ENCODE results near the gene OPN1SW.

The OPN1SW gene

DNA sequence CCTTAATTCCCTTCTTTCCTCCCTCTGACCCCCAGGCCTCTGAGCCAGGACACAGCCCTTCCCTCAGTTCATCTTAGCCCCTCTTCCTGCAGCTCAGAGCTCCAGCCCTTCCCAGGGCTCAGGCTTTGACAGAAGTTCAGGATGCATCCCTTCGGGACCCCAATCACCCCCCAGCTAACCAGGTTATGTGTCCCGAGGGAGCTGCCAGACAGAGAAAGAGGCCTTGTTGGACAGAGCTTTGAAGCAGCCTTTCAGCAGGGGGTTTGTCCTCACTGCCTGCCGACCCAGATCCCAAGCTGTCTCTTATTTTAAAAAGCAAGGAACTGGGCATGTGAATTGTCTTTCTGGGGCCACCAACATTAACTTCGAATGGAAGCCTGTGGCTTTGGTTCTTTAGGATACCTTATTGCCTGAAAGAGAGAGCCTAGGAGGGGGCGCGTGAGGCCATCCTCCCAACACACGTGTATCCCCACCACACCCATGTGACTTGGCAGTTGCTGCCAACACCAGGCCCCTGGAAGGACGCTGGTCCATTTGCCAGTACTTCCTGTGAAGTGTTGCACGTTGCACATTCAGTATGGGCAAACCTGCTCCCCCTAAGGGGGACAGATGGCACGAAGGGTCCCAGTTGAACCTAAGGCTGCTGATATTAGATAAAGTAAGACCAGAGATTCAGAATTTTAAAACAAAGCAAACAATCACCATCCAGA, 17.0 kb upstream of the OPN1SW start:
- no peak for DNase-seq

DNA sequence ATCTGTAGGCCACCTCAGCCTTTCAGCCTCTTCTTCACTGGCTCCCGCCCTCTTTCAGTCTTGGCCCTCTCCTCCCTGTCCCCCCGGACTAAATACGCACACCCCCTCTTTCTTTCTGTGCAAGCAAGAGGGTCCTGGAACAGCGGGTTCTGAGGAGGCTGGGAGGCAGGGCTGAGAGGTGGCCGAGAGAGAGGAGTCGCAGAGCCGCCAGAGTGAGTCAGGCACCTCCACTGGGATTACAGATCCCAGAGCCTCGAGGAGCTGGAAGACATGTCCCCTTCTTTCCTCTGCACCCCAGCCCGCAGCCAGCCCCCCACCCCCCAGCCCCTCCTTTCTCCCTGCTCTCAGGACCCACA, 16.4 kb upstream of the OPN1SW start:
- DNase-seq, result no peak

DNA sequence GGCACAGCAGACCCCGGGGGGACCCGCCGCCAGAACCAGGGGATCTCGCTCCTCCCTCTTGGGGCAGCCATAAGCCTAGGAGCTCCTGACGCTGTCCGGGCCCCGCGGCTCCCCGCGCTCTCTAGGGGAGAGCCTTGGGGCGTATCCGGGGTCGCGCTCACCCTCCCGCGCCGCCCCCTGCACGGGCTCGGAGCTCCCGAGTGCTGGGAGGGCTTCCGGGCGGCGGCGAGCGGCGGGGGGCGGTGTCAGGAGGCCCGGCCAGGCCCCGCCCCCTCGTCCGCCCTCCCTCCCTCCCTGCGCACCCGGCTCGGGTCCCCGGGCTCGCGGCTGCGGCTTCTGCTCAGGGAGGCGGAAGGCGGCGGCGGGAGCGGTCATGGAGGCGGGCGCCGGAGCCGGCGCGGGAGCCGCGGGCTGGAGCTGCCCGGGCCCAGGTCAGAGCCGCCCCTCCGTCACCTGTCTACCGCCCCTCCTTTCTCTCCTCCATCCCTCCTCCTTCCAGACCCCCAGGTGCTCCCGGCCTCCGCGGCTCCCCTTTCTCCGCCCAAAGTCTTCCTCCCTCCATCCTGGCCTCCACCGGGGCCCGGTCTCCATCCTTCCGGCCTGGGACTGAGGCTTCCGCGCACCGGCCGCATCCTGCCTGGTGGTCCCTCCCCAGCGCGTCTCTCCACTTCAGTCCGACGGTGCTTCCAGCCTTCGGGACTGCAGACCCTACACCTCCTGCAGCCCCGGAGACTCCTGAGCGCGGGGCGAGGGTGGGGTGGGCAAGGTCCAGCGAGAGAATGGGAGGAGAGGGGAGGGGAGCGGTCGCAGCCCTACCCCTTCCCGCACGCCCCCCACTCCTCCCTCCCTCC, 15.8 kb upstream of the OPN1SW start, which contains the start of gene CCDC136:
TSS of gene CCDC136 (plus strand) at position 848 of the 851 bp plus-strand sequence. CDS start 444 bp downstream, outside the sequence.
- DNase-seq, result peak; percentile 38

DNA sequence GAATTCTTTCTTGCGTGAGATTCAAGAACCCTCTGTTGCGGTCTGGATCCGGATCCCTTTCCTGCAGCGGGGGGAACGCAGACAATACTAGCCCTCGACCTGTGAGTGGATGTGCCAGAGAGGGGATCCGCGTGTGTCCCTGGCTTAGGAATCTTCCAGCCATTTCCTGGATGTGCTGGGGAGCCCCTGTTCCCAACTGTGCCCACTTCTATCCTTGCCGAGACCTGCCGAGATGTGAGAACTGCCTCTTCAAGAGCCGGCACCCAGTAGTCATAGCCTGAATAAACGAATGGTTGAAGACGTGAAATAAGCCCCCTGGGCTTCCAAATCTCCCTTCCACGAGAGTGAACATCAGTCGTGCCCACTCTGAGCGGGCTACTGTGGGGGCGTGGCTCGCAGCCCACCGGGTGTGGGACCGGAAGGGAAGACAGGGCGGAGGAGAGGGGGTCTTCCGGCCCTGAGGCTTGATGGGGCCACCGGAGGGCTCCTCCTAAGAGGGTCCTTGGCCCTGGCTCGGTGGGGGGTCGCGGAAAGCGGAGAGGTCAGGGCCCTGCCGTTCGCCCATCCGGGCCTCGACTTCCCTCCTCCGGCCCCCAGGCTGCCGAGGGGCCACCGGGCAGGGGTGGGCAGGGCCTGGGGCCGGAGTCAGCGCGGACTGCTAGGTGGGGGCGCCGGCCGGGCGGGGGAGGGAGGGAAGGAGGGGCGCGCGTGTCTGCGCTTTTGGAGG, 14.9 kb upstream of the OPN1SW start:
- no peak for DNase-seq

DNA sequence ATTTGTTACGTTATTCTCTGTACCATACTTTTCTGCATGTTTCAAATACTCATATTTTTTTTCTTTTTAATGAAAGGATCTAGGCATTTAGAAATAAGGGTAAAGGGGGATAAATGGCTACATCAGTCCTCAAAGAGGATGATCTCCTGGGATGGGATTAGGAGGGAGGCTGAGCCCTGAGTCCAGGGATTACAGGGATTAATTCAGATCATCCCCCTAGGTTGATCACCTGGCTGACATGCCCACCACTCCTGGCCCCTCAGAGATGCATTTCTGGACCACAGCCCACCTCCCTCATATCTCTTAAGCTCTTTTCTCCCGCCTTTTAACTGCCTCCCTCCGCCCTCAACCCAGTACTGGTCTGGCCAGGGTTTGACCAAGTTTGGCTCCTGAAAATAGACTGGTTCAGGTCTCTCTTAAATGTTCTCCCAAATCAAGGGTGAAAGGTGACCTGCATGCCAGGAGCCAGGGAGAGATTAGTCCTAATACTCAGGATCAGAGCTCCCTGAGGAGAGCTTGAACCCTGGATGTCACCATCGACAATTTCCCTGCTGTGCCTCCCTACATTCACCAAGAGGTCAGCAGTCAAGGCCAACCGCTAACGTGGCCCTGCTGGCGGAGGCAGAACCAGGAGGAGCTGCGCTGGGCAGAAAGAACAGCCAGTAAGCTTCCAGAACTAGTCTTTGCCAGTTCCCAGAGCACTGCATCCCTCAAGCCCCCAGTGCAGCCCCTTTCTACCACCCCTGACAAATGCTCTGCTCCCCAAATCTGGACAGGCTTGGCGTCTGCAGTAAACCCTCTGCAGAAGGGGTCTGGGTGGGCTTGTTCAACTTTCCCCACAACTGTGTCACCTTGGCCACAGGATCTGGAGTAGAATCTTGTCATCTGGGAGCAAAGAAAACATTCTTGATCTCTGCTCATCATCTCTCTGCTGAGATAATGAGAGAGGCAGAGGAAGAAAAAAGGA, 13.1 kb upstream of the OPN1SW start:
- DNase-seq, result no peak

DNA sequence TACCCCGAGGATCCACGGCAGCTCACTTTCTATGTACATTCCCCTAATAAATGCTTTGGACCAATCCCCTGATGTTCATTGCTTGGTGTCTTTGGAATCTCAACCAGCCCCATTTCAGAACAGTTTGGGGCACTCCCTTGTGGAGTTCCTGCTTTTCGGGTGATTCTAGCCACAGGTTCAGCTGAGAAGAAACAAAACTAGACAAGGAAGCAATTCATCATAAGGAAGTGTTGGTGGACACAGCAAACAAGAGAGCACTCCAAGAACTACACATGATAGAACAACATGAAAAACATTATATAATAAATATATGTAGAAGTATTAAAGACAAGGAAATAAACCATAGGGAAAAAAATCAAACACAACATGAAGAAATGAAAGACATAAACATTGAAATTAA, 10.1 kb upstream of the OPN1SW start:
- DNase-seq, result no peak

DNA sequence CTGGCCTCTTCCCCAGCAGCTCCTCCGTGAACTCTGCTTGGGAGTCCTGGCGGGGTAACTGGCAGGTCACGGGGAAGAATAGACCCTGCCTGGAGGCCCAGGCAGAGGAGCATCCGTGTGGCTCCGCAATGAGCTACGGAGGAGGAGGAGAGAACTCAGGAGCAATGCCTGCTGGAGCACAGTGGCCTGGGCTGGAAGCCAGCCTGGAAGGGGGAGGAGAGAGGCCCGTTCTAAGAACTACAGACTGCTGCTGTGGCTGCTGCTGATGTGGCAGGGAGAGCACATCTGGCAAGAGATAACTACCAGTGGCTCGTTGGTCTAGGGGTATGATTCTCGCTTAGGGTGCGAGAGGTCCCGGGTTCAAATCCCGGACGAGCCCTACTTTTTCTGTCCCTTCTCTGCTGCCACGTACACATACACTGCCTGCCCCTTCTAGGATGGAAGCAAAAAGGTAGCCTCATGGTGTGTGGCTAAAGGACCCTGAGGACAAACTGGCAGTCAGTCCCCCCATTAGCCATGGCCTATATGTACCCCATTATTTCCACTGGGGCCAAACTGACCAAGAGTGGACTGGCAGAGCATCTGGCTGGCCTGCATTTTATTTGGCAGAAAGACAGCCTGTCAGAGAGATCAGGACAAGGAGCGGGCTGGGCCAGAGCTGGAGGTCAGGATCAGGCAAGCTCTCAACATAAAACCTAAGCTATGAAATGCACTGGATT, 7.7 kb upstream of the OPN1SW start:
- no peak for DNase-seq

DNA sequence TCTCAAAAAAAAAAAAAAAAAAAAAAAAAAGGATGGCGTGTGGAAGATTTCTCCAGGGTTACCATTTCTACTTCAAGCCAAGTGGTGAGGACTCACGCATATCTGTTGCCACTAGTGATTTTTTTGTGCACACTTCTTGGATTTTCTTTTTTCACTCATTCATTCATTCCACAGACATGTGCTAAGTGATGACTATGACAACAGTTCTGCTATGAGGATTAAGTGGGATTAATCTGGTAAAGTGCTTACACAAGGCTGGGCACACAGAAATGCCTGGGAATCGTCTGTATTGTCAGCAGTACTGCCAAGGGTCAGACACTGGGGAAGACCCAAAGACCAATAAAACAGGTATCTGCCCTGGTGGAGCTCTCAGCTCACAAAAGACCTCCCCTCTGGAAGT, 6.3 kb upstream of the OPN1SW start:
- DNase-seq, result no peak

DNA sequence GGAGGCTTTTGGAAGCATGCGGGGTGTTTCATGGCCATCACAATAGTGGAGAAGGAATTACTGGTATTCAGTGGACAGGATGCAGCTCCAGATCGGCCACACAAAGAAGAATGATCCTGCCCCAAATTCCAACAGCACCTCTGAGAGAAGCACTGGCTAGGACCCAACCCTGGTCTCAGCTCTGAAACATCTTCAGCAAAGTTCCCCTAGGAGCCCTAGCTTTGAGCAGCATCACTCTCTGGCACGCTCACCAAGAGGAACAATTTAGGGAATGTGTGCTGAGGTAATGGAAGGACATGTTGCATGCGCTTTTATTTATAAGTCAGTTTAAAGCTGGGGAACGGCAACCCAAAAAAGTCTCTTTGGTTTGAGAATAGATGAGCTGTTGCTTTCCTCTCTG, 5.5 kb upstream of the OPN1SW start:
- DNase-seq, result no peak

DNA sequence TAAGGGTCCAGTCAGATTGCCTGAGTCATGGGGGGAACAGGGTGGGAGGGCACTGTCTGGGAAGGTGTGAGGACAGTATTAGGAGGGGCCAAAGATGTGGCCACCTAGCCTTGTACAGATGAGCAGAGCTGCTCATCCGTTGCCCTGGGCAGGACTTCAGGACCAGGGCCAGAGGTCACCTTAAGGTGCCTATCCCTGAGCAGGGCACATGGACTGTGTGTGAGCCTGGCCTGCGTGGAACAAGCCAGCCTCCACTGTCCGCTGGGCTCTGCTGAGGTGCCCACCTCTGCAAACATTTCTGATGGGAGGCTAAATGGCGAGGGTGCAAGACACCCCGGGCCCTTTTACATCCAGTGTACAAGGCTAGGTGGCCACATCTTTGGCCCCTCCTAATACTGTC, 3.4 kb upstream of the OPN1SW start:
- no peak for DNase-seq

DNA sequence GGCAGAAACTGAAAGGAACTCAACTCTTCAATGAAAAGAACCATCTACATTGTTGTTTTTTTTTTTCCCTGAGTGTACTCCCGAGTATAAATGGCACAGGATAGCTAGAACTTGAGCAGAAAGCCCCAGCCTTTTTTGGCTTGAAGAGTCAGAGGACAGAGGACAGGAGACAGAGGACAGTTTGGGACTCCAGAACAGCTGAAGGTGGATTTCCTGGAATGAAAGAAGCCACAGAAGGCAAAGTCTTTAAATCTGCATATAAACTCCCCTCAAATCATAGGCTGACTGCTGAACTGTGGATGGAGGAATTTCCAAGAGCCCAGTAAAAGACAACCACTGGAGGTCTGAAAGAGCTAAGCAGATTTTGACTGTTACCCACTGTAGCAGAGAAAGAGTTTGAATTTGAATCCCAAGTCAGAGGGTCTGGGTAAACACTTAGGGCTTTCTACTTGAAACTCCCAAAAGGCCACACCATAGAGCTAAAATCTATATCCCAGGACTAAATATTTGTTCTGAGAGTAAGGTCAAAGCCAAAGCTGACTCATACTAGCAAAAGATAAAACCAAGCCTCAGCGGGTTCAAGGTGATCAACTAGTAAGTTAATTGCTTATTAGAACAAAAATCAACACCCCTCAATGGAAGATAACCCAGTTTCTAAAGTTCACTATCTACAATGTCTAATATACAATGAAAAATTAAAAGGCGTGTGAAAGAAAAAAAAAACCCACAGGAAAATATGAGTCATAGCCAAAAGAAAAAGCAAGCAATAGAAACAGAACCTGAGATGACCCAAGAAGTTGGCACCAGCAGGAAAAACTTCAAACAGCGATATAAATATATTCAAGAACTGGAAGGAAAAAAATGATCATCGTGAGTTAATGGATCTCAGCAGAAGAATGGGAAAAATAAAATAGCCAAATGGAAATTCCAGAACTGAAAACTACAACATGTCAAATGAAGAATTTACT, 1.8 kb upstream of the OPN1SW start:
- no peak for DNase-seq

DNA sequence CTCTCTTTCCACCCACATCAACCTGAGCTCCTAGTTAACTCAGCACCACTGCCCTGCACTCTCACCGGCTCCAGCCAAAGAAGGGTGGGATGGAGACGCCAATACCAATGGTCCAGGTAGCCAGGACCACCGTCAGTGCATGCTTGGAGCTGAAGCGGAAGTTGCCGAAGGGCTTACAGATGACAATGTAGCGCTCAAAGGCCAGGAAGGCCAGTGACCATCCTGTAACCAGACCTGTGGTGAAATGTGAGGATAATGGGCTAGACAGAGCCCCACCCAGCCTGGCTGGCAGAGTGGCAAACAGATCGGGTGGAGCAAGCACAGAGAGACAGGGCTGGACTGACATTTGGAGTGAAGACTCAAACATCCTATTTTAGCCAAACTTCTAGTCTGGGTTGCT, 673 bp downstream of the OPN1SW start:
- no peak for DNase-seq

DNA sequence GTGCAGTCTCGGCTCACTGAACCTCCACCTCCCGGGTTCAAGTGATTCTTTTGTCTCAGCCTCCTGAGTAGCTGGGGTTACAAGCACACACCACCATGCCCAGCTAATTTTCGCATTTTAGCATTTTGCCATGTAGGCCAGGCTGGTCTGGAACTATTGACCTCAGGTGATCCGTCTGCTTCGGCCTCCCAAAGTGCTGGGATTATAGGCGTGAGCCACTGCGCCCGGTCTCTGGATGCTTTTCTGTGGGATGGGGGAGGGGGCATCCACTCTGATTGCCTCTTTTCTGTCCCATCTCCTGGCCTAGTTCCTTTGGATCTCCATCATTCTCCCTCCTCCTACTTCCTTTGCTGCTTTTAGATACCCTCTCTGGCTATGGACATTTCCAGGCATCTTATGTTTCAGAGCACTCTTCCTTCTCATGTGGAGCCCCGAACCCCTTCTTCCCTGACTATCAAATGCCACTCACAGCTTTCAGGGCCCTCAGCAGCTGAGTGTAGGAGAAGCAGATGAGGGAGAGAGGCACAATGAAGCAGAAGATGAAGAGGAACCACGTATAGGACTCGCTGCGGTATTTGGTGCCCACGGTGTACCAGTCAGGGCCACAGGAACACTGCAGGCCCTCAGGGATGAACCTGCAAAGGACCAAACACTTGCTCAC, 1.4 kb downstream of the OPN1SW start:
- DNase-seq, result no peak

DNA sequence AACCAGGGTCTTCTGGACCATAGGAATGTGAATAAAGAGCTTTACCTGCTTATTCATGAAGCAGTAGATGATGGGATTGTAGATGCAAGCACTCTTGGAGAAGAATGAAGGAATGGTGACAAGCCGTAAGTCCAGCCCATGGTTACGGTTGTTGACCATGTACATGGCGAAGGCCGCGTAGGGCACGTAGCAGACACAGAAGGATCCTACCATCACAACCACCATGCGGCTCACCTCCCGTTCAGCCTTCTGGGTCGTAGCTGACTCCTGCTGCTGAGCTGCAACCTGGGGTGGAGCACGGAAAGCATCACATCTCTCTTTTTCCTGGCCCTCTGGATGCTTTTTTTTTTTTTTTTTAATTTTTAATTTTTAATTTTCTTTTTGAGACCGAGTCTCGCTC, 2.0 kb downstream of the OPN1SW start:
- DNase-seq, result no peak

DNA sequence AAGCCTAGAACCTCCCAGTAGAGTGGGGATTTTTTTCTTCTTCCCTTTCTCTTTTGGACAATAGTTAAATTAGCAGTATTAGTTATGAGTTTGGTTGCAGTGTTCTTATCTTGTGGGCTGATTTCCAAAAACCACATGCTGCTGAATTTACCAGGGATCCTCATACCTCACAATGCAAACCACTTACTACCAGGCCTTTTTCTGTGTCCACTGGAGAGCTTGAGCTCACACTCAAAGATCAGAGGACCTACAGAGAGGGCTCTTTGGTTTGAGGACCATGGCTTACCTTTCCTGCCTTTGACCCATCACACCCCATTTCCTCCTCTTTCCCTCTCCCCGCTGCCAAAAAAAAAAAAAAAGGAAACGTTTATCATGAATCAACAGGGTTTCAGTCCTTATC, 5.4 kb downstream of the OPN1SW start:
- DNase-seq, result no peak

DNA sequence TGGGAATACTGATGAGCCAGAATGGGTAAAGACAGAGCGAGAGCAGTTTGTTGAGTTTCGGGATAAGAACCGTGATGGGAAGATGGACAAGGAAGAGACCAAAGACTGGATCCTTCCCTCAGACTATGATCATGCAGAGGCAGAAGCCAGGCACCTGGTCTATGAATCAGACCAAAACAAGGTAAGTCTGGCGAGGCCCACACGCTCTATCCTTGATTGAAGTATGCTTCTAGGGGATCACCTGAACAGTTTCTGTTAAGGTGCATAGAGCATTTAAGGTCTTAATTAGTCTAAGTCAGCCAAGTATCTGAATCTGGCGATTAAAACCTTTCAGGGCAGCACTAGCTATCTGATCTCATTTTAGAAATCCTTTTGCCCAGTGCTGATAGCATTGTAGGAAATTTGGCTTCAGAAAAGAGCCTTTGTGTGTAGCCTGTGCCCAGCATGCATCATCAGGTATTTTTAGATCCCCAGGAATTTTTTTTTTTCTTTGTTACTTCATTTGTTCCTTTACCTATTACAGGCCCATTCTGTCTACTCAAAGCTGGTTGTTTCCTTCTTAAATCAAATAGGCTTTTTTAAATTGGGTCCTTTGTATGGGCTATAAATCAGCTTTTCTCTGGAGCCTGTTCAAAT, 8.0 kb downstream of the OPN1SW start:
- no peak for DNase-seq

DNA sequence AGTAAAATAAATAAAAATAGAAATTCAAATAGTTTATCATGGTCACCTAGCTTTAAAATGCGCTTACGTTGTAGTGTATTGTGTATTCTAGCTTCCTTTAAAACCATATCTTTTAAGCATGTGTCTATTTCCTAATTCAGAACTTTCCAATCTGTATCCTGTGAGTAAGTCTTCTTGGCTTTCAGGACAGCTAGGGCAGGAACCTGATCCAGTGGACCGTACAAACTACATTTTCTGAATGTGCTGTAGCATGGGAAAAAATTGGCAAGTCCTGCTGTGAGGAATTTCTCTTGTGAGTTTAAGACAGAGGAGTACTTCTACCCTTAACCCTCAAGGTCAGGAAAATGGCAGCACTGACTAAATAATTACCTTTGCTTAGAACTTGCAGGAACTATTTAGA, 12.1 kb downstream of the OPN1SW start:
- no peak for DNase-seq

DNA sequence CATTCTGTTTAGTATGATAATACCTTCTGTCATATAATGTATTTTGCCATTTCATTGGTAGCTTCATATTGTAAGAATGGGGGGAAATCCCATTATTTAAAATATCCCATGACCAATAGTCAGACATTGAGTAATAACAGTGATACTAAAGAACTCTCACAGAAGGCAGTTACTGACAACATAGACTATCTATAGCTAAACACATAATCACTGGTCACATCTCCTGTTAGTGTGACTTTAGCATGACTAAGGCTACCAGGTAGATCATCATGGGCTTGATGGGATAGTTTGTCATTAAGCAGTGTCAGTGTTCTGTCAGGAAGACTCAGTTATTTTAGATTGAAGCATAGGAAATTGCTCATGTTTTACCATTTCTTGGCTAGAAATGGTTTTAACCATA, 16.4 kb downstream of the OPN1SW start:
- no peak for DNase-seq

DNA sequence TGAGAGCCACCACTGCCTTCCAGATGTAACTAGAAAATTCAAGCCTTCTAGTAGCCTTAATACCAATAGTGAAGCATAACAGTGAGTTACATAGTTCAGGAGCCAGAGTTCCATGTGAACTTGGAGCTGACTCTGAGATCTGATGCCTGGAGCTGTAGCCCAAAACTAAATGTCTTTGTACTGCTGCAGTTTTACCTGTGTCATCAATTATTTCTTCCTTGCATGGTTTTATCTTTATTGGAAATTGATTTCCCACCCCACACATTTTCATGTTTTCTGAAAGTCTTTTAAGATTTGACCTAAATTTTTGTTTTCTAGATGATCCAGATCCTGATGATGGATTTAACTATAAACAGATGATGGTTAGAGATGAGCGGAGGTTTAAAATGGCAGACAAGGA, 17.0 kb downstream of the OPN1SW start:
- DNase-seq, result no peak

DNA sequence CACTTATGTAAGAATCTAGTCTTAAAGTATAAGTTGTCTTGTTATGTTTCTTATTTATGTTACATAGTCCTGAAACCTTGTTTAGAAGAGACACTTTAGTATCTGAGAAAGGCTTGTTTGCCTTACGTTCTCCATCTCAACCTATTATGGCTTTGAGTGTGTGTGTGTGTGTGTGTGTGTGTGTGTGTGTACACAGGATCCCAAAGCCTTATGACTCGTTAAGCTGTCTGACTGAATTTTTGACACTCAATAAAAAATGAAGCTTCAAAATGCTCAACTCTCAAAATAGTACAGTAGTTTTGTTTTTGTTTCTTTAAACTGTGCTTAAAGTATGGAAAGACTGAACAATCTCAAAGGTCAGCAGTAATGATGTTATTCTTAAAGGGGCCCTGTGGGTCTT, 18.4 kb downstream of the OPN1SW start:
- DNase-seq, result no peak

All from midbrain (tissue), 1 donor.